Measurements from ENCODE around the gene UFM1.
"Not testable (repeated sequence)": the region's sequence is repeated elsewhere in the genome, so short reads cannot be mapped to it uniquely, and the experiment has no call there.

UFM1 gene

DNA sequence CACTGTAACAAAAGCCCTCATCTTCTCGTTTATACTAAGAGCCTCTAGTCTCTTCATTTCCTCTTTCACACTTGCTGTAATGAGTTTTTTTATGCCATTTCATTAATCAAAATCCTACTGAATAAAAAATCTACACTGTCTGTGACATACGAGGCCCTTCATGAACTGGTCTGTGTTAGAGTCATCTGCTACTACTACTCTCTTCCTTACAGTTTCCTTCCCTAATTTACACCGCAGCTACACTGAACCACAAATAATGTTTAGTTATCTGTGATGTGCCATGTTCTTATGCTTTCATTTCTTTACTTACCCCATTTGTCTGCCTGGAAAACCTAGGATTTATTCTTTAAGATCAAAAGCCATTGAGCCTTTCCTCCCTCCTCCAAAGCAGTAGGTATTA lies 16.0 kb downstream of the UFM1 start:
- DNase-seq (ENCODE audit: low read depth), result no peak

DNA sequence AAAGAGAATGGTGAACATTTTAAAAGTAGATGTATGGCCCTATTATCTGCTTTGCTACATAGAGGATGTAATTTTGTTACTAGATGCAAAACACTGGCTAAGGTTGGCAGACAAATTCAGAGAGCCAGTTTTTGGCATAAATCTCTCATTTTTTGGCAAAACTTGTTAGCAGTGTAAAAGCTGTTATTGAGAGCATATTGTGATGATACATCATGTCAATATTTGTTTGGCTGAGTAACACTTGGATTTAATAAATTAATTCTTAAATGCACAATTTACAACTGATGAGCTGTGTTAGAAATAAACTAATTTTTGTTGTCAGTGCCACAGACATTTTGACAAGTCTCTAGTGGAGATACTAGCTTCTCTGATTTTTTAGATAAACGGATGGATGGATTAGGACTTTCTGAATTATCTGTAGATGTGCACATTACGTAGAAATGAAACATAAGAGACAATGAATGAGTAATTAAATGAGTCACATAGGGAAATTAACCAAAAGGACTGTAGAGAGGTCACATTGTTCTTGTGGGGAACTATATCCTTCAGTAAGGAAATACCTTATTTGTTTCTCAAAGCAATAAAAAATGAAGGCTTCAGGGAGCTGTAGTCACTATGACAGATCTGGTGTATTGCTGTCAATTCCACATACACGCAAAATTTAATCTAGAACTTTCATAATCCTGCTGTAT lies 17.4 kb downstream of the UFM1 start:
- peak; percentile 75 for DNase-seq (ENCODE audit: low read depth)

DNA sequence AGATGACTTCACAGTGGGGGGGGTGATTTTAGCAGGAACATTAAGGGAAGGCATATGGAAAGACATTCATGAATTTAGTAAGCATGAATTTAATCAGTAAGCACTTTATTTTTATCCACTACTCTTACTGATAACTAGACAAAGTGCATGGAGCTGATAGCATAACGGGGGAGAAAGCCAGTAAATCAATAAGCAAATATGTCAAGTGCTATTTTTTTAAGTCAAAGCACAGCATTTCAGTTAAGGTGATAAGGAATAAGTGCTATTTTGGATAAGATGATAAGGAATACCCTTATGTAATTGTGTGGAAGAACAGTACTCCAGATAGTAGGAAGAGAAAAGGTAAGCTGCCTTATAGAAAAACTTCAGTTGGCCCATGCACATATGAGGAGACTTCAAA lies 19.4 kb downstream of the UFM1 start:
- DNase-seq (ENCODE audit: low read depth), result no peak

DNA sequence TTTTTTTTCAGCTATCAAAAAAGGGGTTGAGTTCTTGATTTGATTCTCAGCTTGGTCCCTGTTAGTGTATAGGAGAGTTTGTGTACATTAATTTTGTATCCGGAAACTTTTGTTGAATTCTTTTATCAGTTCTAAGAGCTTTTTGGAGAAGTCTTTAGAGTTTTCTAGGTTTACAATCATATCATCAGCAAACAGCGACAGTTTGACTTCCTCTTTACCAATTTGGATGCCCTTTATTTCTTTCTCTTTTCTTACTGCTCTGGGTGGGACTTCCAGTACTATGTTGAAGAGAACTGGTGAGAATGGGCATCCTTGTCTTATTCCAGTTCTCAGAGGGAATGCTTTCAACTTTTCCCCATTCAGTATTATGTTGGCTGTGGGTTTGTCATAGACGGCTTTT lies 20.4 kb downstream of the UFM1 start:
- not testable (repeated sequence) for DNase-seq (ENCODE audit: low read depth)

DNA sequence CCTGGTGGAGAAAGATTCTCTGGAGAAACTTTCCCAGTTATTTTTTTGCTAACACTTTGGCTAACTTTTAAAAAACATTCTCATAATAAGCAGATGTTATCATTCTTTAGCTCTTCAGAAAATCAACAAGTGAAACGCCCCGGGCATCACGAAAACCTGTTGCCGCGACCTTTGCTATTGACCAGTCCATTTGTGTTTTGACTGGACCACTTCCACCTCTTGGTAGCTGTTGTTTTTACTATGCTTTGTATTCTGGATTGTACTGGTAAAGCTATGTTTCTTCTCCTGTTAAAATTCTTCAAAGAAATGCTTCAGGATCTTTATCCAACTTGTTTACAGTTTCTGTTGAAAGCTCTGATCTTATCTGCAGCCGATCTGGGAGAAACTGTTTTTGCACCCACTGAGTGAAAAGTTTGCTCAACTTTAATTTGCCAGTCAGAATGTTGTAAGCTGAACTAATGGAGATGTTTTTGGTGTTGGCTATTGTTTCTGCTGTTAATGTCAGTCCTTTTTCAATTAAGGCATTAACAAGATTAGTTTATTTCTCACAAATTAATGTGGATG lies 23.3 kb downstream of the UFM1 start:
- DNase-seq (ENCODE audit: low read depth), result no peak

DNA sequence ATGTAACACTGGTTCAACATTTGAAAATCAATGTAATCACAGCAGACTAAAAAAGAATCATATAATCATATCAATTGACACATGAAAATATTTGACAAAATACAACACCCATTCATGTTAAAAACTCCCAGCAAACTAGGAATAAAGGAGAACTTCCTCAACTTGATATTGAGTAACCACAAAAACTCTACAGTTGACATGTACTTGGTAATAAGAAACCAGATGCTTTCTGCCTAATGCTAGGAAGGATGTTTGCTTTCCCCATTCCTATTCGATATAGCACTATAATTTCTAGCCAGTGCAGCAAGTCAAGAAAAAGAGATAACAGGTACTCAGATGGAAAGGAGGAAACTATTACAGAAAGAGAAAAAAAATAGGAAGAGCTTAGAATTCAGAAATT lies 26.9 kb downstream of the UFM1 start:
- no peak for DNase-seq (ENCODE audit: low read depth)

DNA sequence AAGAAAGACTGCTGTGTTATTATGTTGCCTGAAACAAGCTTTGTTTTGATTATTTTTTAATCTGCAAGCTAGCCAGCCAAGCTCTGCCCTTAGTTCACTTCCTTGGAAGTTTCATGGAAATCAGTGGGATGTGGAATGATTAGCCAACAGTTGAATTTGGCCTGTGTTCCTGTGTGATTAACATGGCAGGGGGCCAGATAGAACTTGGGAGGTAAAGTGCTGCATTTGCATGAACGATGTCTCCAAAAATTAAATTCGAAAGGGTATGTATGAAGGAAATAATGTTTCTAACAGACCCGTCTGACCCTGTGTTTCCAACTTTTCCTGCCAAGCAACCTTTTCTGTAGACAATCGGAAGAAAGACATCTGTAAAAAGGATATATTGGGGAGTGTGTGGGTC lies 32.2 kb downstream of the UFM1 start:
- no peak for DNase-seq (ENCODE audit: low read depth)

DNA sequence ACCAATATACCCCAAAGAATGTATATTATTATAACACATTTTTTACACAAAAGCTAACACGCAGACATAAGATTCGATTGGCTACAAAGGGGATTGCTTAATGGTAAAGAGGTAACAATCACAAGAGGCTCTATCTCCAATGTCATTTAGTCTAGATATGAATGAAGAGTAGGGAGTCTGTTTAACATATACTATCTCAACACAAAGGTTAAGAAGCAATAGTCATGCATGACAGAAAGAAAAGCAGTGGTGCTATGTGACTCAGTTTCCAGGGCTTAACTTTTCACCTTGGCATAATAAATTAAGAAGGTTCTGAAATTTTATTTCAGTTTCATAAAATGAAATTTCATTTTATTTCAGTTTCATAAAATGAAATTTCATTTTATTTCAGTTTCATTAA lies 33.3 kb downstream of the UFM1 start:
- no peak for DNase-seq (ENCODE audit: low read depth)

DNA sequence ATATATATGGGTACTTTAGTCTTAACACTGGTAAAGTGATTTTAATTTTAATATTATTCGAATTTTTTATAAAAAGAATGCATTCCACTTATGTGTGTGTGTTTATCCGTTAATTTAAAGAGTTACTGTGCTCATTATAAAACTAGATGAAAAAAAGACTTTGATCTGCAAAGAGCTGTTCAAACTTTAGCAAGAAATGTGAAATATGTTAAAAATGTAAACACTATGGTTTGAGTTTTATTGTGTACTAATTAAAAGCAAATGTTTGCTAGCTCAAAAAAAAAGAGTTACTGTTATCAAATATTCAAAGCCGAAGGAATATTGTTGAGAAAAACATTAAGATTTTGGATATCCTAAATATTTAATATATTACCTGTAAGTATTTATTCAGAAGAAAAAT lies 34.5 kb downstream of the UFM1 start:
- DNase-seq (ENCODE audit: low read depth), result no peak

DNA sequence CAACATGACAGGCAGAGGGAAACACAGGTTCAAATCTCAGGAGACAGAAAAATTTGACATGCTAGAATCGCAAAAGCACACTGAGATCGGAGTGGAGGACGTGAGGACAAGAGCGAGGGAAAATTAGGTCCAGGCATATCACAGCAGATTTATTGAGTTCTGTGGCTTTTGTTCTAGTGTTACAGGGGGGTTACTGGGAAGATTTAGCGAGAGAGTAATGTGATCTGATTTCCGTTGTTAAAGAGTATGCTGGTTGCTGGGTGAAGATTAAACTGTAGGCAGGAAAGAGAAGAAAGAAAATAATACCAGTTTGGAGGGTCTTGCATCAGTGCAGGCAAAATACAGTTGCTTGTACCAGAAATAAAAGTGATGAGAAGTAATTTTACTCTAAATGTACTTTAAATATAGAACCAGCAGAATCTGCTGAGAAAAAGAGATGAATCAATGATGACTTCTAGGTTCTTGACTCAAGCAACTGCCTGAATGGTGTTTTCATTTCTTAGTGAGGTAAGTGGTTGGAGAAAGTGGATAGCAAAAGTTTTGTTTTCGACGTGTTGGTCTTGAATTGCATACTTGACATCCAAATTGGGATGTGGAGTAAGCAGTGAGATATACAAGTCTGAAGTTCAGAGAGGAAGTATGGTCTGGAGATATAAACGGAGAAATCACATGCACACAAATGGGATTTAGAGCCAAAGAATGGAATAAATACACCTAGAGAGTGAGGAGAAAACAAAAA lies 35.7 kb downstream of the UFM1 start:
- DNase-seq (ENCODE audit: low read depth), result no peak

DNA sequence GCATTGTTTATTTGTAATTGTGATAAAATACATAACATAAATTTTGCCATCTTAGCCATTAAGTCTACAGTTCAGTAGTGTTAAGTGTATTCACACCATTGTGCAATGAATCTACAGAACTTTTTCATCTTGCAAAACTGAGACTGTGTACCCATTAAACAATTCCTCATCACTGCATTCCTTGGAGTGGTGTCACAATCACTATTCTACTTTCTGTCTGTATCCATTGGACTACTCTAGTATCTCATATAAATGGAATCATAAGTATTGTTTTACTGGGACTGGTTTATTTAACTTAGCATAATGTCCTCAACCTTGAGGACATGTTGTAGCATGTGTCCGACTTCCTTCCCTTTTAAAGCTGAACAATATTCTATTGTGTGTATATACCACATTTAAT lies 36.8 kb downstream of the UFM1 start:
- no peak for DNase-seq (ENCODE audit: low read depth)

DNA sequence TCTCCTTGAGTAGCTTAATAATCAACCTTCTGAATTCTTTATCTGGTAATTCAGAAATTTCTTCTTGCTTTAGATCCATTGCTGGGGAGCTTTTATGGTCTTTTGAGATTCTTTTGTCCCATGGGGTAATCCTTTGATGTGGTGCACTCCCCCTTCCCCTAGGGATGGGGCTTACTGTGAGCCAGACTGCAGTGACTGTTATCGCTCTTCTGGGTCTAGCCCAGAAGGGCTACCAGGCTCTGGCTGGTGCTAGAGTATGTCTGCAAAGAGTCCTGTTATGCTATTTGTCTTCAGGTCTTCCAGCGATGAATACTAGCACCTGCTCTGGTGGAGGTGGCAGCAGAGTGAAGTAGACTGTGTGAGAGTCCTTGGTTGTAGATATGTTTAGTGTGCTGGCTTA lies 41.7 kb downstream of the UFM1 start:
- no peak for DNase-seq (ENCODE audit: low read depth)

DNA sequence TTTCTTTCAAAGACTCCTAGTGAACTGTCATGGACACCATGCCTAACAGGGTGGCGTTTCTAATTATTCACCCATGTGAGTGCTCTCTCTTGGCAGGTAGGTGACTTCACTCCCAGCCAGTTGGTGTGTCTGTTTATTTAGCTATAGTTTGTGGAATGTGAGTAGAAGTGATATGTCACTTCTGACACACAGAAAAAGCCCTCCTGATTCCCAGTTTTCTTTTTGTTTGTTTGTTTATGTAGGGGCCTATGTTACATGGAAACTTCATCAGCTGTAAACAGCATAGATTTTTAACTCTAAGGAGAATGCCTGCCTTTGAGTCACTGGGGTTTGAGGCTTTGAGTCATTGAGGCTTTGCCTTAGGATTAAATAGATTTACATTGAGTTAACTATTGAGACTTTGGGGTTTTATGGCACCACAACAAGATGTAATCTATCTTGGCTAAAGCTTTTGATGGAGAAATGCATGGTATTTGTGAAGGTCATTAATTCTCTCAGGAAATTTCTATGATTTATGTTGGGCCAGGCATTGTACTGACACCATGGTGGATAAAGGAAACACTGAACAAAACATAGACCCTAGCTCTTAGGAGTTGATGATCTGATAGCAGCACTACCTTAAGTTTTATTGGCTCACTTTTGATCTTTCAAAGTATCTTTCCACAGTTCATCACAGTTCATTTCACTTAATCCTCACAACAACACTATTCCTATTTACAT lies 45.3 kb downstream of the UFM1 start:
- peak; percentile 71 for DNase-seq (ENCODE audit: low read depth)

DNA sequence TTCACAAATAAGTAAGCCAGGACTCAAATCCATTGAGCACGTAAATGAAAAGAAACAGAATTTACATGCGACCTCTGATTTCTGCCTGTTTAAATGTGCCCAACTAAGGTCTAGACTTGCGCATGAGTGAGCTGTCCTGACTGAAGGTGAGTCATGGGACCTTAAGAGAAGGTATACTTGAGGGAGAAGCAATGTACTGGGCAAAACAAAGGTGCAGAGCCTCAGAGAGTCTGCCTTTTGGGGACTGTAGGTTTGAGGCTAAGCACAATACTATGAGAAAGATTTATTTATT lies 45.8 kb downstream of the UFM1 start:
- peak; percentile 32 for DNase-seq (ENCODE audit: low read depth)

DNA sequence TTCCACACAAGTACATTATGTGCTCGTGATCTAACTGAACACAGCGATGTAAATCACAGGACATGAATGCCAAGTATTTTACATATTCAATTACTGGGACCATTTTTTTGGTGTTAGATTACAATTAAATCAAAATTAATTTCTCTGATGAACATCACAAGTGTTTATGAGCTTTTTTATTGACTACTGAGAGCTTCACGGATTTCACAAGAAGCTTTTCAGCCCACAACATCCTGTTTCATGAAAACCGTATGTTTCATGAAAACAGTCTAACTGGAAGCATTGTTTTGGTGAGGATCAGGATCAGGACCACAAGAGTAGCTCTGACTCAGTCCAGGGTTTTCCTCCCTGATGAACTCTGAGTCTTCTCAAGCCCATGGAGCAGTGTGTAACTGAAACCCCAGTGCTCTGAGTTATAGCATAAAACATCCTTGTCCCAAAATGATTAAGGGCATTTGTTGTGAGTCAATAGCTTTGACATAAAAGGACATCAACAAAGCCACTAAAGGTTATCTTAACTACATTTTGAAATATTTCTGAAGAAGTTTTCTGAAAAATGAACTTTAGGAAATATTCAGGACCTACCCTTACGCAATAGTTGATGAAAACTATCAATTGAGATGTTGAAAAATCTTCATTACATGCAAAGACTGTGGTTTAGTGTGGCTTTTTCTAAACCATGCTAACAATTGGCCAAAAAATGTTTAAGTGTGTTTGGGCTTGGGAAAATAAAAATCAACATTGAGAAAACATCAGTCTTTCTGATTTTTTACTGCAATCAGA lies 49.3 kb downstream of the UFM1 start:
- DNase-seq (ENCODE audit: low read depth), result peak; percentile 76

DNA sequence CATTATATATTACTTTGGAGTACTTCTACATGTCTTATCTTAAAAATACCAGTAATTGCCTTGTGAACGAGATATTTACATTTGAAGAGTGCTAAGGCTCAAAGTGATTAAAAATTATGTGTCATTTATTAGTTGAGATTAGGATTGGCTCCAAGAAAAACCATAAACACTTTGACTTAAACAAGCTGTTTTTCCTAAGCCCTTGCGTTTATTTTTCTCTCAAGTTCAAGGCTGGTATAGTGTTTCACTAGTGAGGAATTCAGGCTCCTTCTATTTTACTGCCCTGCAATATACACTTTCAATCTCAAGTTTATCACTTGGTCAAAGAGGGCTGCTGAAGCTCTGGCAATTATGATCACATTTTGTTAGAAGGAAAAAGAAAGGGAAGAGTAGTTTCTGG lies 49.9 kb downstream of the UFM1 start:
- no peak for DNase-seq (ENCODE audit: low read depth)

DNA sequence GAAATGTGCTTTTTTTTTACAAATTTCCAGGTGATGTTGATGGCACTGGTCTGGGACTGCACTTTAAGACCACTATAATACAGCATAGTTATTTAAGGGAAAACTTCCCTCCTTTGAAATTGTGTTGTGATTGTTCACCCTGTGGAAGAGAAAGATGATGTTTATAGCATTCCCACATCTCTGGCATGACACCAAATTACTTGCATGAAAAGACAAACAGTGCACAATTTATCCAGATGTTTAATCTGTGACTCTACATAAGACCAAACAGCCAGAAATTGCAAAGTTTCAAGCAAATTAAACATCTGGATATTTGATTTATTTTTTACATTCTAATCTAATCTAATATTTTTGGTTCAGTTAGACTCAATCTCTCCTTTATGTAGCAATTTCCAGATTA lies 51.6 kb downstream of the UFM1 start:
- no peak for DNase-seq (ENCODE audit: low read depth)

DNA sequence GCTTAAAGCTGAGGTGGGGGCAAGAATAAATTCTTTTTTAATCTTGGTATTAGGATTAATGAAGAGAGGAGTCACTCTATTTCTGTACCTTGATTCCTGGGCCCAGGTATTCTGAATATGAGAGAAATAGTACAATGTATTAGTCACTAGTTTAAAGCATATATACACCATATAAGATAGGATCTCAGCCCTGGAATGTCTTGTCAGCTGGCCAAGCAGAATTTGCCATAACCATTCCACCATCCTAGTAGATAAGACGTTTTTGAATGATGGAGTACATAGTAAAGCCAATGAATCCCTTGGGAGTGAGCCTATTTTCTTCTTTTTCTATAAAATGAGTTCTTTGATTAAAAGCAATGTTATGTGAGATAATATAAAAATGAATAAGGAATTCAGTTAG lies 55.6 kb downstream of the UFM1 start:
- DNase-seq (ENCODE audit: low read depth), result no peak

DNA sequence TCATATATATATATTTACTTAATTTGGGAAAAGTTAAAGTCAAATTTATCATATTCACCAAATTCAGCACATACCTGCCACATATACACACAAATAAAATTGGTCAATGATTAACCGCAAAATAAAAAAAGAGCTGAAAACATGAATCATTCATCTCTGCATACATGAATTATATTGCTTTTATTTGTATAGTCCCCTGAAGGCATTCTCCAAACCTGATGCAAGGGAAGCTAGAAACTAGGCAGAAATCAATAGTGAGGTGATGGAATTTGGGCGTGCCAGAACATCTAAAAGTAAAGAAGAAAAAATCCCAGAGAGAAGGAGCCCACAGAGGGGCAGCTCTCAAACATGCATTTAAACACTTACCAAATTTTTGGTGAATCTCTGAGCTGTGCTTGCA lies 60.1 kb downstream of the UFM1 start:
- no peak for DNase-seq (ENCODE audit: low read depth)

DNA sequence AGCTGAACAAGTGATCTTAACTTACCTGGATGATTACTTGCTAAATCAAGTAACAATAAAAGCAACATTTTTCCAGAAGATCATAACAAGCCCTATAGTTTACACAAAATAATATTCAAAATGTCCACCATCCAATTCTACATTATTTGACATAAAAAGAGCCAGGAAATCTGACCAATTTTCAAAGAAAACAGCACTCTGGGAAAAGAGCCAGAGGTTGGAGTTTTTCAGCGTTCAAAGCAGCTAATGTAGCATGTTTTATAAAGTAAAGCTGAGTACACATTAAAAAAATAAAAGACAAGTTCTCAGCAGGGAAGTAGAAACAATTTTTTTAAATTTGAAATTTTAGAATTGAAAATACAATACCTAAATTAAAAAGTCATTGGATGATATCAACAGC lies 62.6 kb downstream of the UFM1 start:
- DNase-seq (ENCODE audit: low read depth), result no peak
